ENCODE measurements around the gene KCNJ6. TPM values are rescaled to one million over a fixed set of nuclear protein-coding genes. Genes with fewer than 3 reads are reported as not detected.
"Not testable (repeated sequence)": the region's sequence is repeated elsewhere in the genome, so short reads cannot be mapped to it uniquely, and the experiment has no call there.

KCNJ6 gene
- total RNA-seq, 2 experiments from 2014 or later = not detected

DNA sequence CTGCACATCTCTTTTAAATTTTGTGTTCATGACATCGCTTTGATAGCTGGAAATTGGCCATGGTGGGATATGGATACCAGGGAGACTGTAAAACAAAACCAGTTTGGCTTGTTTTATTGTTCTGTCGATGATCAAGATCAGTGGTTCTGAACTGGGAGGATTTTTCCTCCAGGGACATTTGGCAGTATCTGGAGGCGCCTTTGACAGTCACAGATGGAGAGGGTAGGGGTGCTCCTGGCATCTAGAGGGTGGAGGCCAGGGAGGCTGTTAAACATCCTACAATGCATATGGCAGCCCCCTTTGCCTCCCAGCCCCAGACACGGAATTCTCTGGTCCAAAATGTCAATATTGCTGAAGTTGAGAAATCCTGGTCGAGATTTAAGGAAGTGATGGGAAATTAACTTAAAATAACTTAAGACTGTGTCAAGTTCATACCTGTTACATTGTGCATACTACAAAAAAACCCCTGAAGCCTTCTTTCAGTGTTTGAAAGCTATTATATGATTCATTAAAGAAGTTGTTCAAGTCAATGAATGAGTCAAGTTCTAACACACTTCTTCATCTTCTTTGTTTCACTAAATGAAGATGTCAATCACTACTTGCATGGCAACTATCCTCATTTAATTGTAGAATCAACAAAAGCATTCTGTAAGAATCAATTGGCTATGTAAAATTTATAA, 150.9 kb downstream of the KCNJ6 start:
- H3K27me3 Mint-ChIP-seq = peaks cover 5% of the 10 kb centered on the region
- no peak for DNase-seq
- H3K27ac Mint-ChIP-seq = no peak overlapping the region
- H3K4me3 Mint-ChIP-seq = no peak overlapping the region
- H3K36me3 Mint-ChIP-seq = no peaks in the 10 kb centered on the region
- no peaks in the 10 kb centered on the region for H3K4me1 Mint-ChIP-seq
- H3K9me3 Mint-ChIP-seq = no peaks in the 10 kb centered on the region

DNA sequence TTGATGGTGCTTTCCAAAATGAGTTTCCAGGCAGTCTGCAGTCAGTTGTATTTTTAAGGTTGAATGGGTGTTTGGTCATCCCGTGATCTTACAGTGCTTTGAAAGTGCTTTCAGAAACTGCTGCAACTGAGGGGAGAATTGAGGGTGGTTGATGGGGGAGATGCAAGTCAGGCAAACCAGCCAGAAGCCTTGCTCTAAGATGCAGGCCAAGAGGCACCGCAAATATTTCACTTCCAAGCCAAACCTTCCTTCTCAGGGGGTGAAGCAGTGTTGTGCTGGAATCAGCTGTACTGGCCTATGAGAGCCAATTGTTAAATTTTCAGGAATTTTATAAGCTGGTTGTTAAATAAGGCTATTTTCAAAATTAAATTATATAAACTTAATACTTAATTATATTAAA, 151.6 kb downstream of the KCNJ6 start:
- no peak for DNase-seq
- peaks cover 5% of the 10 kb centered on the region for H3K27me3 Mint-ChIP-seq
- H3K27ac Mint-ChIP-seq = no peak overlapping the region
- H3K4me1 Mint-ChIP-seq = no peaks in the 10 kb centered on the region
- no peaks in the 10 kb centered on the region for H3K9me3 Mint-ChIP-seq
- no peaks in the 10 kb centered on the region for H3K36me3 Mint-ChIP-seq
- no peak overlapping the region for H3K4me3 Mint-ChIP-seq

DNA sequence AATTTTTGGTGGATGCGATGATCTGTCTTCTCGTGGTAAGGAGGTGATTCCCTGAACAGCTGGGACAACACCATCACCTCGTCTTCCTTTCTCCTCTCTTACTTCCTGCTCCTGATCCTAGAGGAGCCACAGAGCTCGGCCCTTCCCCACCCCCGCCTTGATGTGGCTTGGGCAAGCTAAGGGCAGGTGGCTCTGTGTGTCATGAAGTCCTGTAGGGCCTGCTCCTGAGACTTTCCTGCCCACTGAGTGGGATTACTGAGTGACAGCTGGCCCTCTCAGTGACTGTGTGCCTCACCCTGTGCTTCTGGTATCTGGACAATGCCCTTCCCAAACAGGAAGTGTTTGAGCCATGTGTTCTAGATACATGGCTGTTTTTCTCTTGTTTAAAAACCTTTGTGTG, 153.0 kb downstream of the KCNJ6 start:
- no peaks in the 10 kb centered on the region for H3K9me3 Mint-ChIP-seq
- DNase-seq = no peak
- H3K27ac Mint-ChIP-seq = no peak overlapping the region
- no peak overlapping the region for H3K4me3 Mint-ChIP-seq
- H3K36me3 Mint-ChIP-seq = no peaks in the 10 kb centered on the region
- peaks cover 10% of the 10 kb centered on the region for H3K27me3 Mint-ChIP-seq
- no peaks in the 10 kb centered on the region for H3K4me1 Mint-ChIP-seq

DNA sequence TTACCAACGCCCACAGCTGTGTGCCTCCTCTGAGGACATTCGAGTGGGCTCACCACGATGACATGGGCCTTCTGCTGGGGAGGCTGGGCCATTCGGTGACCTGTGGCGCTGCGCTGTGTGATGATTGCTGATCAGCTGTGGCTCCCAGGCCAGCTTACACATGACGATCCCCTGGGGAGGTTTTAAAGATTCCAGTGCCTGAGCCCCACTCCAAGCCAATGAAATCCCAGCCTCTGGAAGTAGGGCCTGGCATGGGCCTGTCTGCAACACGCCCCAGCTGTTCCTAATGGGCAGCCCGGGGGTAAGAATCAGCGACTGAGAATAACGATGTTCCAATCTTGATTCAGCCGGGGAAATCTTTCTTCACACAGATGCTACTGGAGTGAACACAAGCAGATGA, 153.7 kb downstream of the KCNJ6 start:
- no peaks in the 10 kb centered on the region for H3K4me1 Mint-ChIP-seq
- H3K27ac Mint-ChIP-seq = no peak overlapping the region
- peaks cover 17% of the 10 kb centered on the region for H3K27me3 Mint-ChIP-seq
- H3K36me3 Mint-ChIP-seq = no peaks in the 10 kb centered on the region
- no peak overlapping the region for H3K4me3 Mint-ChIP-seq
- no peak for DNase-seq
- no peaks in the 10 kb centered on the region for H3K9me3 Mint-ChIP-seq

DNA sequence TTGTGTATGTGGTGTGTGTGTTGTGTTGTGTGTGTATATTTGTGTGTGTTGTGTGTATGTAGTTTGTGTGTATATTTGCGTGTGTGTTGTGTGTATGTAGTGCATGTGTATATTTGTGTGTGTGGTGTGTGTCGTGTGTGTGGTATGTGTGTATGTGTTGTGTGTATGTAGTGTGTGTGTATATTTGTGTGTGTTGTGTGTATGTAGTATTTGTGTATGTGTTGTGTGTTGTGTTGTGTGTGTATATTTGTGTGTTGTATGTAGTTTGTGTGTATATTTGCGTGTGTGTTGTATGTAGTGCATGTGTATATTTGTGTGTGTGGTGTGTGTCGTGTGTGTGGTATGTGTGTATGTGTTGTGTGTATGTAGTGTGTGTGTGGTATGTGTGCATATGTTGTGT, 154.9 kb downstream of the KCNJ6 start:
- H3K27ac Mint-ChIP-seq, H3K36me3 Mint-ChIP-seq, H3K4me1 Mint-ChIP-seq, H3K9me3 Mint-ChIP-seq, DNase-seq, H3K4me3 Mint-ChIP-seq: not testable (repeated sequence)
- H3K27me3 Mint-ChIP-seq = peaks cover 12% of the 10 kb centered on the region

DNA sequence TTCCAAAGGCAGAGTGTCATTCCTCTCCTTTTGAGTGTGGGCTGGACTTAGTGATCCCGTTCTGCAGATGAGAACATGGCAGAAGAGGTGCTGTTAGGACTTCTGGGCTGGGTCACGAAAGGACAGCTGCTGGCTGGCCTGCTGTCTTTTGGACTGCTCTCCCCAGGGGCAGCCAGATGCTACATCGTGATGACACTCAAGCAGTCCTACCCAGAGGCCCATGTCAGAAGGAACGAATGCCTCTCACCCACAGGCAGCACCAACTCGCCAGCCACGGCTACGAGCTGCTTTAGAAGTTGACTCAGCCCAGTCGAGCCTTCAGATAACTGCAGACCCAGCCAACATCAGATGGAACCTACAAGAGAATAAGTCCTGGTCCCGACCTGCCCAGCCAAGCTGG, 156.5 kb downstream of the KCNJ6 start:
- H3K4me1 Mint-ChIP-seq = no peaks in the 10 kb centered on the region
- DNase-seq = no peak
- peaks cover 12% of the 10 kb centered on the region for H3K27me3 Mint-ChIP-seq
- H3K36me3 Mint-ChIP-seq = no peaks in the 10 kb centered on the region
- no peaks in the 10 kb centered on the region for H3K9me3 Mint-ChIP-seq
- no peak overlapping the region for H3K27ac Mint-ChIP-seq
- no peak overlapping the region for H3K4me3 Mint-ChIP-seq

DNA sequence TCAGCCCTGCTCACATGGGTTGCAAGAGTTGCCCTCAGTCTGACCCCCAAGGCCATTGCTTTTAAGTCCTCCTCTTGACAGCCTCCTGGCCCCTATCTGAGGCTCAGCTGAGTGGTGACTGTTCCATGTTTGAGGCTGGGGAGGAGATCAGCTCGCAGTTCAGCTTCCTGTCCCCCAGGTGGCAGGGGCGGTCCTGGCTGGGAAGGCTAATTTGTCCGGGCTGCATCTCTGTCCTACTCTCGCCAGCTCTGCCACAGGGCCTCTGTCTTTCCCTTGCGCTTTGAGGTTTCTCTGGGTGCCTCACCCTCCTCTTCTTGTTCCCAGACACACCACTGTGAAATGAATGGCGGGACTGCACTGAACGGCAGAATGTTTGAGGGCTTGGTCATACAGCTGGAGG, 157.3 kb downstream of the KCNJ6 start:
- Mint-ChIP-seq H3K4me1 (no peaks in the 10 kb centered on the region), H3K27me3 (peaks cover 12% of the 10 kb centered on the region), H3K9me3 (no peaks in the 10 kb centered on the region), H3K36me3 (no peaks in the 10 kb centered on the region), H3K4me3 (no peak overlapping the region), H3K27ac (no peak overlapping the region)
- DNase-seq = peak; percentile 4

DNA sequence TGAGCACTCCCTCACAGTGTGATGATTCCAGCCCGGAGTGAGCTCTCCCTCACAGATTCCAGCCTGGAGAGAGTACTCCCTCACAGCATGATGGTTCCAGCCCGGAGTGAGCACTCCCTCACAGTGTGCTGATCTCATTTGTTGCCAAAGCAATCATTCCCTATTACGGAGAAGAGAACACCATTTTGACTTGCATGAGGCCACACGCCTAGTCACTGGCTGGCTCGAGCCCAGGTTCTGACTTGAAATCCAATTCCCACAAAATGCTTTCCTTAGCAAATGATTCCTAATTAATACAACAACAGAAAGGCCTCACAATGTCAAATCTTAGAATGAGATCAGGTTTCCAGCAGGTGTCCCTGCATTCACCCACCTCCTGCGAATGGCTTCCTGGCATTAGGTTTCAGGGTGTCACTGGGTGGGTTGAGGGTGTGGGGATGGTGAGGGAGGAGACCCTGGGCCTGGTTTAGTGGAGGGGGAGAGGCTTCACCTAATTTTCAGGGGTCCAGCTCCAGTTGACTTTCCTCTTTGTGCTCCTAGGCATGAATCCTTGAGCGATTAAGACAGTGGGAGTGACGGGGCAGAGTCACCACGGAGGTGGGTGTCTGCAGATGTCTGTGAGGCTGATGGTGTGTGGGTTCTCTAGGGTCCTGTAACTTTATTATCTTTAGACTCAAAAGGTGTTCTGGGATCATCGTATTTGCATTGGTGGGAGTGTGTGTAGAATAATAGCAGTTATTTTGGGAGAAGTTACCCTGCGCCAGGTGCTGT, 158.5 kb downstream of the KCNJ6 start:
- no peak overlapping the region for H3K27ac Mint-ChIP-seq
- H3K9me3 Mint-ChIP-seq = no peaks in the 10 kb centered on the region
- no peaks in the 10 kb centered on the region for H3K36me3 Mint-ChIP-seq
- H3K27me3 Mint-ChIP-seq = peaks cover 12% of the 10 kb centered on the region
- H3K4me3 Mint-ChIP-seq = no peak overlapping the region
- DNase-seq = no peak
- H3K4me1 Mint-ChIP-seq = no peaks in the 10 kb centered on the region

DNA sequence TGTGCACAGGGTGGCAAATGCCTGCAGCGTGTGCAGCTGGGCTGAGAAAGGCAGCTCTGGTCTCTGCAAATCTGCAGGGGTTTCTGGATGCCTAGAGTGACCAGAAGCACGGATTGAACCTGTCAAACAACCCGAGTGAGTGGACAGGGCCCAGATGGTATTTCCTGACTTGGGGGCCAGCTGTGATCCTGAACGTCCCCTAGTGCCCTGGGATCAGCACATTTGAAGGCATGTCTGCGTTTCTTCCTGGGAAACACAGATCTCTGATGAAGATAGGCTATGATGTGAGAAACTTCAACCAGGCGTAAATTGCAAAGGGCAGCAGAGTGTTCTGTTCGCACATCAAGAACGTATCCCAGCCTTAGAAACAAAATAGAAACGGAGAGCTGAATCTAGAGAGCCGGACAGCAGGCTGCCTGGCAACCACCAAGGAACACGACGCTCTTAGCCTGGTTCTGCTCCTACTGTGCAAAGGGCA, 163.1 kb downstream of the KCNJ6 start:
- H3K27me3 Mint-ChIP-seq = peaks cover 16% of the 10 kb centered on the region
- DNase-seq = no peak
- no peaks in the 10 kb centered on the region for H3K4me1 Mint-ChIP-seq
- no peaks in the 10 kb centered on the region for H3K9me3 Mint-ChIP-seq
- H3K27ac Mint-ChIP-seq = no peak overlapping the region
- no peak overlapping the region for H3K4me3 Mint-ChIP-seq
- H3K36me3 Mint-ChIP-seq = no peaks in the 10 kb centered on the region

DNA sequence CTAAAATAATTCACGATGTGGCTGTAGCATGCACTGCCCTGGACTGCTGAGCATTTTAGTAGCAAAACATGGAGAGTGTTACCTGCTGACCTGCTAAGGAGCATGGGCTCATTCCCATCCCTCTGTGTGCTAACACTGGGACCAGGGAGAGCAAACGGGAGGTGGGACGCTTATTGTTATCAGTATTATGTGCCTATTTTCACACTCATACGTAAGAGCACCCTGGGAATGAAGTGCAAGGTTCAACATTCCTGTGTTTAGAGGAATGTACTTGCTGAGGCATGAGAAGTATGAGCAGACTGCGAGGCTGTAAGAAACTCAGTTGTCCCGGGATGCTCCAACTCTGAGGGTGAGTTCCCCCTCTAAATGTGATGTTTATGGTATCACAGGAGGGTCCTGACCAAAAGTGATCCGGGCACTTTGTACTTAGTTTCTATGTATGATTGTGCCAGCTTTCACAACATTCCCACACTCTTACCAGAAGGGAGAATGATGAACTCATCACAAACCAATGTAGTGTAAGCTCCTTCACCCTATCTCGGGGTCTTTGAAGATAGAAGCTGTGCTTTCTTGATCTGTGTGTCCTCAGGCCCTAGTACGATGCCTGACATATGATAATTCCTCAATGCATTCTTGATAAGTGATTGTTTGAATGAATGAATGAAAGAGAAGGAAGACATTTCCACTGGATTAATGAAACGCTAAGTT, 164.8 kb downstream of the KCNJ6 start:
- Mint-ChIP-seq H3K27me3 (peaks cover 17% of the 10 kb centered on the region), H3K9me3 (no peaks in the 10 kb centered on the region), H3K4me1 (no peaks in the 10 kb centered on the region), H3K36me3 (no peaks in the 10 kb centered on the region), H3K4me3 (no peak overlapping the region), H3K27ac (no peak overlapping the region)
- no peak for DNase-seq

DNA sequence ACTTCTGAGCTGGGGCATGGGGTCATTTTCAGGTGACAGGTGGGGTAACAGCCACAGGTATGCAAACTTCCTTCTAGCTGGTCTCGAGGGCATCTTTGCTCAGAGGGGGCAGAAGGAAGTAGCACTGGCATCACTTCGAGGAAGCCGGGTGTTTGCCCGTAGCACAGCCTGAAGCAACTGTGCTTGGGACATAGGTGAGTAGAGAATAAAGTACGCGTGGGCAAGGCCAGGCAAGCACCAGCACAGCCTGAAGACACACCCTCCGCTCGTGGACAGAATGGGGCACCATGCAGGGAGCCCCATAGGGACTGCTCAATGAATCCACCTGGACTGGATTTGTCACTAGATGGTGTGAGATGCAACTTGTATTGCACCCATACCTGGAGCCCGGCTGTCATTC, 167.1 kb downstream of the KCNJ6 start:
- H3K27me3 Mint-ChIP-seq = peaks cover 17% of the 10 kb centered on the region
- H3K4me3 Mint-ChIP-seq = no peak overlapping the region
- no peaks in the 10 kb centered on the region for H3K9me3 Mint-ChIP-seq
- no peaks in the 10 kb centered on the region for H3K4me1 Mint-ChIP-seq
- no peak for DNase-seq
- H3K36me3 Mint-ChIP-seq = no peaks in the 10 kb centered on the region
- no peak overlapping the region for H3K27ac Mint-ChIP-seq

DNA sequence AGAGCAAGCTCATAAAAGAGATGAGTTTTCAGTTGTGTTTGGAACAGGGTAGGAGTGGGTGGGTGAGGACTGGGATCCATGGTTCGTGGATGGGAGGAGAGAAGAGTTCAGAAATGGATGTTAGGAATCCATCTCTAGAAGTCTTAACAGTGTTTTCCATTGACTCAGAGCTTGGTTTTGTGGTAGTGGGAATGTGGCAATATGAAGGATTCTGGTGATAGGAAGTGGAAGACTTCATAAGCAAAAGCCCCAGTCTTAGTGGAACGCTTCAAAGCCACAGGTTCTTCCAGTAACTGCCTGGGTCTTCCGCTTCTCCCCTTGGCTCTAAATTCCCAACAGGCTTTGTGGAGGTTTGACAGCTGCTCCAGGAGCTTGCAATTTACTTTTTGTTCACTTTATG, 167.9 kb downstream of the KCNJ6 start:
- H3K9me3 Mint-ChIP-seq = no peaks in the 10 kb centered on the region
- DNase-seq = no peak

DNA sequence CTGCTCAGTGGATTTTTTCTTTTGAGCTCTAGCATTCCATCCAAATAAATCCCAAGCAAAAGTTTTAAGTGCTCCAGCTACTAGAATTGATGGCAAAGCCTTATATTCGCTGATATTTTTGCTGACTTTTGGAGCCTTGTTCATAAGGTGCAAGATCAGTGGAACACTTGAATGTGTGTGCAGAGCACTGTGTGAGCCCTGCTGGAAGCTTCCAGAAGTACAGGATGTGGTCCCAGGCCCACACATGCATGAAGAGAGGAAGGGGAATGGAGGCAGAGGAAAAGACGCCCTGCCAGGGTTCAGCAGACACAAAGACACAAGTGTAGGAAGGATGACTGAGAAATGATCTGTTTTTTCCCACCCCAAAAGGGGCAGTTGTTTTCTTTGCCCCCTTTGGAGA, 169.4 kb downstream of the KCNJ6 start:
- no peak for DNase-seq
- H3K36me3 Mint-ChIP-seq = no peaks in the 10 kb centered on the region
- no peaks in the 10 kb centered on the region for H3K4me1 Mint-ChIP-seq
- peaks cover 17% of the 10 kb centered on the region for H3K27me3 Mint-ChIP-seq
- H3K9me3 Mint-ChIP-seq = no peaks in the 10 kb centered on the region
- H3K27ac Mint-ChIP-seq = no peak overlapping the region
- no peak overlapping the region for H3K4me3 Mint-ChIP-seq

More for the DNA sequence above, 167.9 kb downstream of the KCNJ6 start:
- Mint-ChIP-seq H3K36me3 (no peaks in the 10 kb centered on the region), H3K4me3 (no peak overlapping the region), H3K4me1 (no peaks in the 10 kb centered on the region), H3K27ac (no peak overlapping the region), H3K27me3 (peaks cover 17% of the 10 kb centered on the region)

DNA sequence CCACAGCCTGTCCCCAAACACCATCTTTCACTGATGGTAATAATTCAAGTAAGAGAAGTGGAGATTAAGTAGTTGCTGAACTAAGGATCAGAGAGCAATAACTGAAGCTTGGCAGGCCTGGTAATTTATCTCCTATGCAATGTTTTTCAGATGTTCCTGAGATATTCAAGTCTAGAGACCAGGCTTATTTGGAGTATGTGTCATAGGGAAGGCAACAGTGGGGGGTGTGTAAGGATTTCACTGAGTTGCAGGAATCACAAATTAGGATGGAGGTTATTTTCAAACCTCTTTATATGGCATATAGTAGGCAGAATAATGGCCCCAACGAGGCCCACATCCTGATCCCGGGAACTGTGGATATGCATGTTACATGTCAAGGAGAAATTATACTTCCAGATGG, 171.7 kb downstream of the KCNJ6 start:
- no peak for DNase-seq
- H3K4me3 Mint-ChIP-seq = no peak overlapping the region
- no peak overlapping the region for H3K27ac Mint-ChIP-seq
- H3K27me3 Mint-ChIP-seq = peaks cover 18% of the 10 kb centered on the region
- no peaks in the 10 kb centered on the region for H3K9me3 Mint-ChIP-seq
- H3K4me1 Mint-ChIP-seq = no peaks in the 10 kb centered on the region
- H3K36me3 Mint-ChIP-seq = no peaks in the 10 kb centered on the region

DNA sequence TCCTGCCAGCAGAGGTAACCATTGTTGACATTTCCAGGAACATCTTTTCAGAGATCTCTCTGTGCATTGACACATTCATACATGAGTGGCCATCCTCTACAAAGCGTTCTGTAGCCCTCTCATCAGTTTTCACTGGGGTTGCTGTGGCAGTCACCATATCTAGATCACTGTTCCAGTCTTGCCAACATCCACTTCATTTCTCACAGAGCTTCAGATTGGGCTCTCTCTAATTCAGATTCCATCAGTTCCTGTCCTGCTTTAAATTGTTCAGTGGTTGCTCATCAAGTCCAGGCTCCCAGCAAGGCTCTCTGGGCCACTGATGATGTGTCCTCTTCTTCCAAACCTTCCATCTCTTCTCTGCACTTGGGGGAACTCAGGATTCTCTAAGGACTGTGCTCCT, 173.7 kb downstream of the KCNJ6 start:
- no peaks in the 10 kb centered on the region for H3K36me3 Mint-ChIP-seq
- H3K9me3 Mint-ChIP-seq = no peaks in the 10 kb centered on the region
- H3K4me1 Mint-ChIP-seq = no peaks in the 10 kb centered on the region
- H3K27me3 Mint-ChIP-seq = peaks cover 10% of the 10 kb centered on the region
- no peak for DNase-seq
- no peak overlapping the region for H3K27ac Mint-ChIP-seq
- H3K4me3 Mint-ChIP-seq = no peak overlapping the region
